Inferior parietal cortex (tissue), 1 donor: Measurements from ENCODE around the gene TMEM127.

Source experiments
- DNase-seq: peaks from one replicate; pipeline ENCODE4 v3.0.0-alpha.2; 2016; ENCODE audit errors: extremely low spot score

TMEM127 gene

DNA sequence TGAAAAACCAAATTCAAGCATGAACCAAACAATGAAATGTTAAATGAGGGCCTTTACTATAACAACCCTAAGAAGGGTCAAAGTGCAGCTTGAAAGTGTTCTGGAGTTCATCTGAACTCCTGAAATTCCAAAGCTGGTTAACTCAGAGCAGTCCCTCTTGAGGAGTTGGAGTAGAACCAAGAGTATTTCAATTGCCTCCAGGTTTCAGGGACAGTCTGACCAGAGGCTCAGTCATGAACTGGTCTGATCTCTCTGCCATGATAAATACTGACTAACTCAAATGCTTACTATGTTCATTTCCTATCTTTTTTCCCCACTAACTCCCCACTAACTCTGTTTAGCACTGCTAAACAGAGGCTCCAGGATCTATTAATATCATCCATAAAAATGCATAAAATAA is 59.9 kb downstream of the TMEM127 start:
- DNase-seq, result no peak

GRCh38 chr2:96204836-96205624 is 60.8 kb downstream of the TMEM127 start:
- DNase-seq, result peak; percentile 81

DNA sequence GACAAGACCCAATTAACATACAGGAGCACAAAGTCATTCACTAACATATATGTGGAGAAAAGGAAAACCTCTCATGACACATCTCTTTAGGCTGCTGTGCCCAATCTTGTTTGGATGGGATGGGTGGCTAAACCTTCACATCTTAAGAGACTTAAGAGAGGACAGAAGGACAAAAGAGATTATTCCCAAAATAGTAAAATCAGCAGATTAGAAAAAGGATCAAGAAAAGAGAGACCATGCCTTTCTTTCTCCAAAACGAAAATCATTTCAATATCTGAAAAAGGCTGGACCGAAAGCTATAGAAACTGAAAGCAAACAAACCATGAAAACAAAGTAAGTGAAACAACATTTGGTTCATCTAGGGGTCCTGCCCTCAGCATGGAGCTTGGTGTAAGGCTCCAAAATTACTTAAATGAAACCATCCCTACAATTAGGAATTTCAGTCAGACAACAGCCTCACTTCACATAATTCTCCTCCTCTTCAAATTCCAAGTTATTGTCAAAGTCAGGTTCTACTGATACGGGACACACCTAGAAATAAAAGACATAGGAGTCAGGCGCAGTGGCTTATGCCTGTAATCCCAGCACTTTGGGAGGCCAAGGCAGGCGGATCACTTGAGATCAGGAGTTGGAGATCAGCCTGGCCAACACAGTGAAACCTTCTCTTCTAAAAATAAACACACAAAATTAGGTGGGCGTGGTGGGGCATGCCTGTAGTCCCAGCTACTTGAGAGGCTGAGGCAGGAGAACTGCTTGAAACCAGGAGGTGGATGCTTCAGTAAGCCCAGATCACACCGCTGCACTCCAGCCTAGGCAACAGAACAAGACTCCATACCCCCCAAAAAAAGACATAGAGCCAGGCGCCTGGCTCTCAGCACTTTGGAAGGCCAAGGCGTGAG is 62.4 kb downstream of the TMEM127 start:
- DNase-seq, result no peak

GRCh38 chr2:96202152-96202854 is 63.5 kb downstream of the TMEM127 start:
- no peak for DNase-seq

GRCh38 chr2:96201338-96201737 is 64.5 kb downstream of the TMEM127 start:
- no peak for DNase-seq

GRCh38 chr2:96198921-96199320 is 66.9 kb downstream of the TMEM127 start:
- no peak for DNase-seq
